Ectodermal cell (in vitro differentiated cells): Measurements from ENCODE around the gene SYVN1.
"Not testable (repeated sequence)": the region's sequence is repeated elsewhere in the genome, so short reads cannot be mapped to it uniquely, and the experiment has no call there.

Experiments
- H3K27ac ChIP-seq: 2 replicates; pipeline ENCODE4 v1.7.0; 2013; ENCODE audit warnings: mild to moderate bottlenecking, low read depth, low read length; ENCODE audit not compliant: insufficient read depth, poor library complexity, severe bottlenecking
- H3K27me3 ChIP-seq: 2 replicates; pipeline ENCODE4 v1.7.0; 2013; ENCODE audit warnings: mild to moderate bottlenecking, low read length; ENCODE audit not compliant: insufficient read depth, control insufficient read depth, poor library complexity, severe bottlenecking
- H3K36me3 ChIP-seq: one replicate; pipeline ENCODE4 v1.7.0; 2013; ENCODE audit warnings: low read length; ENCODE audit not compliant: control insufficient read depth, insufficient read depth
- H3K4me1 ChIP-seq: one replicate; pipeline ENCODE4 v1.7.0; 2013; ENCODE audit warnings: low read length; ENCODE audit not compliant: control insufficient read depth, insufficient read depth
- H3K4me3 ChIP-seq: 2 replicates; pipeline ENCODE4 v1.7.0; 2013; ENCODE audit warnings: low read depth, low read length, control low read depth; ENCODE audit not compliant: insufficient read depth
- H3K9me3 ChIP-seq: 2 replicates; pipeline ENCODE4 v1.7.0; 2013; ENCODE audit warnings: mild to moderate bottlenecking, low read length, moderate library complexity; ENCODE audit not compliant: control insufficient read depth
- WGBS, 2 experiments: methylation state at CpG; one replicate each; pipeline ENCODE4 v1.1.7; 2013; ENCODE audit warnings: missing lambda C conversion rate in 2 of 2; 5-methylcytosine and 5-hydroxymethylcytosine counted together

Gene SYVN1

GRCh38 chr11:65118891-65119669 is 15.2 kb downstream of the SYVN1 start:
- not testable (repeated sequence) for H3K27me3 ChIP-seq, H3K27ac ChIP-seq, H3K4me3 ChIP-seq, H3K9me3 ChIP-seq, H3K4me1 ChIP-seq
- WGBS, 2 experiments = 93 to 94% methylated on average over 18 of the region's 18 CpGs
- peaks cover 17% of the 10 kb centered on the region for H3K36me3 ChIP-seq

- Histone ChIP-seq H3K36me3 (peaks cover 17% of the 10 kb centered on the region), H3K27me3 (no peaks in the 10 kb centered on the region), H3K27ac (no peak overlapping the region), H3K4me1 (peaks cover 7% of the 10 kb centered on the region), H3K4me3 (no peak overlapping the region), H3K9me3 (no peaks in the 10 kb centered on the region)
- 91% methylated on average over 18 of the region's 18 CpGs for WGBS, 2 experiments
Observed at GRCh38 chr11:65118097-65118837, 16.1 kb downstream of the SYVN1 start.

GRCh38 chr11:65117206-65118096 is 16.9 kb downstream of the SYVN1 start, which contains the start of gene ZNHIT2:
TSS of gene ZNHIT2 (minus strand) at chr11:65117701. CDS start at chr11:65117653, 48 bp downstream.
- H3K36me3 ChIP-seq = peaks cover 17% of the 10 kb centered on the region
- peaks cover 7% of the 10 kb centered on the region for H3K4me1 ChIP-seq
- peak within 1 kb of the TSS; percentile 89 for H3K4me3 ChIP-seq
- H3K27me3 ChIP-seq = no peaks in the 10 kb centered on the region
- 1% methylated on average over 89 of the region's 89 CpGs for WGBS, 2 experiments
- H3K9me3 ChIP-seq = no peaks in the 10 kb centered on the region
- peak within 1 kb of the TSS; percentile 53 for H3K27ac ChIP-seq

- Histone ChIP-seq H3K36me3 (peaks cover 17% of the 10 kb centered on the region), H3K4me1 (peaks cover 7% of the 10 kb centered on the region), H3K4me3 (peak overlapping the region; percentile 89), H3K27ac (no peak overlapping the region), H3K27me3 (no peaks in the 10 kb centered on the region), H3K9me3 (no peaks in the 10 kb centered on the region)
- 33 to 34% methylated on average over 68 of the region's 68 CpGs for WGBS, 2 experiments
Observed at GRCh38 chr11:65116370-65117205, 17.7 kb downstream of the SYVN1 start.

GRCh38 chr11:65115361-65116082 is 18.8 kb downstream of the SYVN1 start:
- H3K9me3 ChIP-seq = no peaks in the 10 kb centered on the region
- H3K36me3 ChIP-seq = peaks cover 15% of the 10 kb centered on the region
- no peaks in the 10 kb centered on the region for H3K27me3 ChIP-seq
- 95 to 96% methylated on average over 21 of the region's 21 CpGs for WGBS, 2 experiments
- H3K4me1 ChIP-seq = peaks cover 7% of the 10 kb centered on the region
- no peak overlapping the region for H3K4me3 ChIP-seq
- no peak overlapping the region for H3K27ac ChIP-seq

- H3K4me1 ChIP-seq = peaks cover 7% of the 10 kb centered on the region
- H3K36me3 ChIP-seq = peaks cover 6% of the 10 kb centered on the region
- WGBS, 2 experiments = 93% methylated on average over 11 of the region's 11 CpGs
- H3K27me3 ChIP-seq = no peaks in the 10 kb centered on the region
- H3K27ac ChIP-seq = no peak overlapping the region
- no peak overlapping the region for H3K4me3 ChIP-seq
- H3K9me3 ChIP-seq = no peaks in the 10 kb centered on the region
Observed at GRCh38 chr11:65114538-65115171, 19.7 kb downstream of the SYVN1 start.

- no peak overlapping the region for H3K4me3 ChIP-seq
- H3K27me3 ChIP-seq = no peaks in the 10 kb centered on the region
- 95% methylated on average over 6 of the region's 6 CpGs for WGBS, 2 experiments
- no peaks in the 10 kb centered on the region for H3K9me3 ChIP-seq
- no peak overlapping the region for H3K27ac ChIP-seq
- H3K4me1 ChIP-seq = peaks cover 7% of the 10 kb centered on the region
- H3K36me3 ChIP-seq = peaks cover 1% of the 10 kb centered on the region
Observed at GRCh38 chr11:65113839-65114238, 20.5 kb downstream of the SYVN1 start.

- Histone ChIP-seq H3K4me1 (peaks cover 7% of the 10 kb centered on the region), H3K27me3 (no peaks in the 10 kb centered on the region), H3K27ac (no peak overlapping the region), H3K4me3 (peak overlapping the region; percentile 85), H3K36me3 (peaks cover 4% of the 10 kb centered on the region), H3K9me3 (no peaks in the 10 kb centered on the region)
- WGBS, 2 experiments = 78 to 81% methylated on average over 14 of the region's 14 CpGs
Observed at GRCh38 chr11:65113361-65113756, 21.0 kb downstream of the SYVN1 start.
